GM23338 (cell line): ENCODE data around the gene PDSS2. TPM values are rescaled to one million over a fixed set of nuclear protein-coding genes. Genes with fewer than 3 reads are reported as not detected.
"Not testable (repeated sequence)": the region's sequence is repeated elsewhere in the genome, so short reads cannot be mapped to it uniquely, and the experiment has no call there.

ENCODE experiments used
- ATAC-seq: fragments of 200-7000 bp; cut with Tn5 transposase; 3 replicates; pipeline ENCODE4 v1.9.1; 2020
- DNase-seq: peaks from one replicate; pipeline ENCODE4 v3.0.0-alpha.2; 2015; ENCODE audit warnings: low spot score
- H2AFZ ChIP-seq: fragments of 200-600 bp; sonication (generic); 2 replicates; pipeline ENCODE4 v1.8.0; 2016; ENCODE audit warnings: antibody characterized with exemption, mild to moderate bottlenecking, moderate library complexity
- H3F3A ChIP-seq: fragments of 200-600 bp; sonication (generic); replicated peaks from 2 replicates; pipeline ENCODE4 v1.8.0; 2017; ENCODE audit warnings: antibody characterized with exemption, mixed run types, low read depth
- H3K27ac ChIP-seq: fragments of 200-600 bp; sonication (generic); 2 replicates; pipeline ENCODE4 v1.6.1; 2016; ENCODE audit warnings: low read depth
- H3K27me3 ChIP-seq: fragments of 200-600 bp; sonication (generic); 2 replicates; pipeline ENCODE4 v1.8.0; 2016; ENCODE audit warnings: mild to moderate bottlenecking, mixed run types, moderate library complexity; ENCODE audit not compliant: insufficient read depth
- H3K36me3 ChIP-seq: fragments of 200-600 bp; sonication (generic); 2 replicates; pipeline ENCODE4 v1.8.0; 2016; ENCODE audit warnings: mild to moderate bottlenecking; ENCODE audit not compliant: insufficient read depth
- H3K4me1 ChIP-seq: fragments of 200-600 bp; sonication (generic); 2 replicates; pipeline ENCODE4 v1.8.0; 2016; ENCODE audit warnings: mild to moderate bottlenecking, moderate library complexity; ENCODE audit not compliant: insufficient read depth
- H3K4me2 ChIP-seq: fragments of 200-600 bp; sonication (generic); 2 replicates; pipeline ENCODE4 v1.7.1; 2017; ENCODE audit warnings: mixed run types
- H3K4me3 ChIP-seq: fragments of 200-600 bp; sonication (generic); 2 replicates; pipeline ENCODE4 v1.6.1; 2016; ENCODE audit warnings: mixed run types
- H3K79me2 ChIP-seq: fragments of 200-600 bp; sonication (generic); replicated peaks from 2 replicates; pipeline ENCODE4 v1.8.0; 2017; ENCODE audit warnings: mild to moderate bottlenecking; ENCODE audit not compliant: insufficient read depth
- H3K9me2 ChIP-seq: fragments of 200-600 bp; sonication (generic); 2 replicates; pipeline ENCODE4 v1.8.0; 2017; ENCODE audit not compliant: insufficient read depth
- H4K20me1 ChIP-seq: fragments of 200-600 bp; sonication (generic); replicated peaks from 2 replicates; pipeline ENCODE4 v1.8.0; 2017; ENCODE audit warnings: mild to moderate bottlenecking; ENCODE audit not compliant: insufficient read depth
- H3K27ac Mint-ChIP-seq: 2 replicates; pipeline ENCODE4 v1.8.0; 2020; ENCODE audit warnings: inconsistent platforms, mild to moderate bottlenecking, moderate library complexity, mixed read lengths
- H3K27me3 Mint-ChIP-seq: 3 replicates; pipeline ENCODE4 v1.8.0; 2022; ENCODE audit warnings: low read depth, mild to moderate bottlenecking, moderate library complexity, mixed read lengths, inconsistent platforms; ENCODE audit not compliant: insufficient read depth, poor library complexity
- H3K36me3 Mint-ChIP-seq: 3 replicates; pipeline ENCODE4 v1.8.0; 2021; ENCODE audit warnings: low read depth, mild to moderate bottlenecking, inconsistent platforms, moderate library complexity, mixed read lengths
- H3K4me1 Mint-ChIP-seq: 3 replicates; pipeline ENCODE4 v1.8.0; 2020; ENCODE audit warnings: mild to moderate bottlenecking, inconsistent platforms, mixed read lengths
- H3K4me3 Mint-ChIP-seq: 3 replicates; pipeline ENCODE4 v1.8.0; 2021; ENCODE audit warnings: moderate library complexity, mild to moderate bottlenecking, inconsistent platforms, mixed read lengths
- H3K9me3 Mint-ChIP-seq: 3 replicates; pipeline ENCODE4 v1.8.0; 2020; ENCODE audit warnings: moderate library complexity, mild to moderate bottlenecking, inconsistent platforms, mixed read lengths
- CREB1 ChIP-seq: fragments of 250-450 bp; sonication (Bioruptor Pico); IDR thresholded peaks from 2 replicates; pipeline ENCODE4 v1.5.0; 2020; ENCODE audit warnings: low read depth, mild to moderate bottlenecking, moderate library complexity
- CTCF ChIP-seq, 2 experiments: fragments of 200-600 bp in 1 of 2; sonication (generic) in 1 of 2; conservative IDR thresholded peaks; 2 replicates each; pipeline versions ENCODE4 v1.5.1 to v1.6.1; 2016 to 2017; ENCODE audit warnings: antibody characterized with exemption in 2 of 2, low read depth in 2 of 2, mild to moderate bottlenecking in 2 of 2, moderate library complexity in 1 of 2
- EZH2 ChIP-seq: fragments of 200-600 bp; sonication (generic); IDR thresholded peaks from one replicate; pipeline ENCODE4 v1.8.0; 2017; ENCODE audit warnings: antibody characterized with exemption, mild to moderate bottlenecking, low read depth; ENCODE audit not compliant: unreplicated experiment
- EZH2phosphoT487 ChIP-seq: fragments of 200-600 bp; sonication (generic); IDR thresholded peaks from one replicate; pipeline ENCODE4 v1.8.1; 2018; ENCODE audit warnings: antibody characterized with exemption; ENCODE audit not compliant: unreplicated experiment
- JUNB ChIP-seq: IDR thresholded peaks from one replicate; pipeline ENCODE4 v1.6.1; 2016; ENCODE audit warnings: antibody characterized with exemption; ENCODE audit not compliant: unreplicated experiment
- POLR2AphosphoS5 ChIP-seq: IDR thresholded peaks from 2 replicates; pipeline ENCODE4 v1.6.1; 2016; ENCODE audit warnings: antibody characterized with exemption, low read depth
- STAT1 ChIP-seq: IDR thresholded peaks from one replicate; pipeline ENCODE4 v1.6.1; 2016; ENCODE audit warnings: antibody characterized with exemption; ENCODE audit not compliant: unreplicated experiment
- ZNF114 ChIP-seq: fragments of 250-450 bp; sonication (Bioruptor Pico); IDR thresholded peaks from 2 replicates; pipeline ENCODE4 v1.5.0; 2020; ENCODE audit warnings: mild to moderate bottlenecking, moderate library complexity
- polyA plus RNA-seq: library from polyadenylated mRNA; unstranded; fragments of >200 nt; fragmentation: Nextera tagmentation; extraction: Ambion mirVana; gene quantifications from 2 replicates; pipeline ENCODE4 v1.2.1, GENCODE V29; 2016
- total RNA-seq: library from RNA; depleted of rRNA; stranded (reverse); fragments of >200 nt; shearing (Covaris generic); gene quantifications from 2 replicates; pipeline ENCODE4 v1.2.3, GENCODE V29; 2014
- TF ChIP-seq, protein P1 (sequence below): IDR thresholded peaks from one replicate; pipeline ENCODE4 v1.6.1; 2018; ENCODE audit warnings: antibody characterized with exemption; ENCODE audit not compliant: unreplicated experiment
- TF ChIP-seq, protein P2 (sequence below): fragments of 250-450 bp; sonication (Bioruptor Pico); IDR thresholded peaks from 2 replicates; pipeline ENCODE4 v1.5.0; 2020; ENCODE audit warnings: mild to moderate bottlenecking, moderate library complexity

The PDSS2 gene
- total and polyA plus RNA-seq, 2 experiments from 2014 or later: 7.3 to 16.7 TPM

GRCh38 chr6:107196152-107196551 lies 263.2 kb downstream of the PDSS2 start:
- DNase-seq (no peak), ATAC-seq (no peak)
- Mint-ChIP-seq H3K9me3 (no peaks in the 10 kb centered on the region), H3K4me3 (no peak overlapping the region), H3K4me1 (no peaks in the 10 kb centered on the region), H3K27ac (no peak overlapping the region), H3K36me3 (no peaks in the 10 kb centered on the region), H3K27me3 (peaks cover 2% of the 10 kb centered on the region)
- Histone ChIP-seq H2AFZ (no peak overlapping the region), H3F3A (no peaks in the 10 kb centered on the region), H3K4me1 (no peaks in the 10 kb centered on the region), H3K4me2 (no peak overlapping the region), H3K79me2 (no peaks in the 10 kb centered on the region), H3K27ac (no peak overlapping the region), H3K9me2 (no peaks in the 10 kb centered on the region), H3K36me3 (no peaks in the 10 kb centered on the region), H3K4me3 (no peak overlapping the region), H4K20me1 (no peaks in the 10 kb centered on the region; the same call in 1 of the 2 replicates), H3K27me3 (no peaks in the 10 kb centered on the region)
- TF ChIP-seq CTCF (conservative IDR thresholded peaks at IDR 0.05; ENCODE audit: low read depth in 2 of 2) (no peak), EZH2phosphoT487 (no peak), CREB1 (CRISPR knock-in tag) (no peak), STAT1 (no peak), JUNB (no peak), POLR2AphosphoS5 (no peak), EZH2 (no peak), ZNF114 (CRISPR knock-in tag) (no peak)
- TF ChIP-seq, protein P1, sequence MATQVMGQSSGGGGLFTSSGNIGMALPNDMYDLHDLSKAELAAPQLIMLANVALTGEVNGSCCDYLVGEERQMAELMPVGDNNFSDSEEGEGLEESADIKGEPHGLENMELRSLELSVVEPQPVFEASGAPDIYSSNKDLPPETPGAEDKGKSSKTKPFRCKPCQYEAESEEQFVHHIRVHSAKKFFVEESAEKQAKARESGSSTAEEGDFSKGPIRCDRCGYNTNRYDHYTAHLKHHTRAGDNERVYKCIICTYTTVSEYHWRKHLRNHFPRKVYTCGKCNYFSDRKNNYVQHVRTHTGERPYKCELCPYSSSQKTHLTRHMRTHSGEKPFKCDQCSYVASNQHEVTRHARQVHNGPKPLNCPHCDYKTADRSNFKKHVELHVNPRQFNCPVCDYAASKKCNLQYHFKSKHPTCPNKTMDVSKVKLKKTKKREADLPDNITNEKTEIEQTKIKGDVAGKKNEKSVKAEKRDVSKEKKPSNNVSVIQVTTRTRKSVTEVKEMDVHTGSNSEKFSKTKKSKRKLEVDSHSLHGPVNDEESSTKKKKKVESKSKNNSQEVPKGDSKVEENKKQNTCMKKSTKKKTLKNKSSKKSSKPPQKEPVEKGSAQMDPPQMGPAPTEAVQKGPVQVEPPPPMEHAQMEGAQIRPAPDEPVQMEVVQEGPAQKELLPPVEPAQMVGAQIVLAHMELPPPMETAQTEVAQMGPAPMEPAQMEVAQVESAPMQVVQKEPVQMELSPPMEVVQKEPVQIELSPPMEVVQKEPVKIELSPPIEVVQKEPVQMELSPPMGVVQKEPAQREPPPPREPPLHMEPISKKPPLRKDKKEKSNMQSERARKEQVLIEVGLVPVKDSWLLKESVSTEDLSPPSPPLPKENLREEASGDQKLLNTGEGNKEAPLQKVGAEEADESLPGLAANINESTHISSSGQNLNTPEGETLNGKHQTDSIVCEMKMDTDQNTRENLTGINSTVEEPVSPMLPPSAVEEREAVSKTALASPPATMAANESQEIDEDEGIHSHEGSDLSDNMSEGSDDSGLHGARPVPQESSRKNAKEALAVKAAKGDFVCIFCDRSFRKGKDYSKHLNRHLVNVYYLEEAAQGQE: no peak
- TF ChIP-seq, protein P2, sequence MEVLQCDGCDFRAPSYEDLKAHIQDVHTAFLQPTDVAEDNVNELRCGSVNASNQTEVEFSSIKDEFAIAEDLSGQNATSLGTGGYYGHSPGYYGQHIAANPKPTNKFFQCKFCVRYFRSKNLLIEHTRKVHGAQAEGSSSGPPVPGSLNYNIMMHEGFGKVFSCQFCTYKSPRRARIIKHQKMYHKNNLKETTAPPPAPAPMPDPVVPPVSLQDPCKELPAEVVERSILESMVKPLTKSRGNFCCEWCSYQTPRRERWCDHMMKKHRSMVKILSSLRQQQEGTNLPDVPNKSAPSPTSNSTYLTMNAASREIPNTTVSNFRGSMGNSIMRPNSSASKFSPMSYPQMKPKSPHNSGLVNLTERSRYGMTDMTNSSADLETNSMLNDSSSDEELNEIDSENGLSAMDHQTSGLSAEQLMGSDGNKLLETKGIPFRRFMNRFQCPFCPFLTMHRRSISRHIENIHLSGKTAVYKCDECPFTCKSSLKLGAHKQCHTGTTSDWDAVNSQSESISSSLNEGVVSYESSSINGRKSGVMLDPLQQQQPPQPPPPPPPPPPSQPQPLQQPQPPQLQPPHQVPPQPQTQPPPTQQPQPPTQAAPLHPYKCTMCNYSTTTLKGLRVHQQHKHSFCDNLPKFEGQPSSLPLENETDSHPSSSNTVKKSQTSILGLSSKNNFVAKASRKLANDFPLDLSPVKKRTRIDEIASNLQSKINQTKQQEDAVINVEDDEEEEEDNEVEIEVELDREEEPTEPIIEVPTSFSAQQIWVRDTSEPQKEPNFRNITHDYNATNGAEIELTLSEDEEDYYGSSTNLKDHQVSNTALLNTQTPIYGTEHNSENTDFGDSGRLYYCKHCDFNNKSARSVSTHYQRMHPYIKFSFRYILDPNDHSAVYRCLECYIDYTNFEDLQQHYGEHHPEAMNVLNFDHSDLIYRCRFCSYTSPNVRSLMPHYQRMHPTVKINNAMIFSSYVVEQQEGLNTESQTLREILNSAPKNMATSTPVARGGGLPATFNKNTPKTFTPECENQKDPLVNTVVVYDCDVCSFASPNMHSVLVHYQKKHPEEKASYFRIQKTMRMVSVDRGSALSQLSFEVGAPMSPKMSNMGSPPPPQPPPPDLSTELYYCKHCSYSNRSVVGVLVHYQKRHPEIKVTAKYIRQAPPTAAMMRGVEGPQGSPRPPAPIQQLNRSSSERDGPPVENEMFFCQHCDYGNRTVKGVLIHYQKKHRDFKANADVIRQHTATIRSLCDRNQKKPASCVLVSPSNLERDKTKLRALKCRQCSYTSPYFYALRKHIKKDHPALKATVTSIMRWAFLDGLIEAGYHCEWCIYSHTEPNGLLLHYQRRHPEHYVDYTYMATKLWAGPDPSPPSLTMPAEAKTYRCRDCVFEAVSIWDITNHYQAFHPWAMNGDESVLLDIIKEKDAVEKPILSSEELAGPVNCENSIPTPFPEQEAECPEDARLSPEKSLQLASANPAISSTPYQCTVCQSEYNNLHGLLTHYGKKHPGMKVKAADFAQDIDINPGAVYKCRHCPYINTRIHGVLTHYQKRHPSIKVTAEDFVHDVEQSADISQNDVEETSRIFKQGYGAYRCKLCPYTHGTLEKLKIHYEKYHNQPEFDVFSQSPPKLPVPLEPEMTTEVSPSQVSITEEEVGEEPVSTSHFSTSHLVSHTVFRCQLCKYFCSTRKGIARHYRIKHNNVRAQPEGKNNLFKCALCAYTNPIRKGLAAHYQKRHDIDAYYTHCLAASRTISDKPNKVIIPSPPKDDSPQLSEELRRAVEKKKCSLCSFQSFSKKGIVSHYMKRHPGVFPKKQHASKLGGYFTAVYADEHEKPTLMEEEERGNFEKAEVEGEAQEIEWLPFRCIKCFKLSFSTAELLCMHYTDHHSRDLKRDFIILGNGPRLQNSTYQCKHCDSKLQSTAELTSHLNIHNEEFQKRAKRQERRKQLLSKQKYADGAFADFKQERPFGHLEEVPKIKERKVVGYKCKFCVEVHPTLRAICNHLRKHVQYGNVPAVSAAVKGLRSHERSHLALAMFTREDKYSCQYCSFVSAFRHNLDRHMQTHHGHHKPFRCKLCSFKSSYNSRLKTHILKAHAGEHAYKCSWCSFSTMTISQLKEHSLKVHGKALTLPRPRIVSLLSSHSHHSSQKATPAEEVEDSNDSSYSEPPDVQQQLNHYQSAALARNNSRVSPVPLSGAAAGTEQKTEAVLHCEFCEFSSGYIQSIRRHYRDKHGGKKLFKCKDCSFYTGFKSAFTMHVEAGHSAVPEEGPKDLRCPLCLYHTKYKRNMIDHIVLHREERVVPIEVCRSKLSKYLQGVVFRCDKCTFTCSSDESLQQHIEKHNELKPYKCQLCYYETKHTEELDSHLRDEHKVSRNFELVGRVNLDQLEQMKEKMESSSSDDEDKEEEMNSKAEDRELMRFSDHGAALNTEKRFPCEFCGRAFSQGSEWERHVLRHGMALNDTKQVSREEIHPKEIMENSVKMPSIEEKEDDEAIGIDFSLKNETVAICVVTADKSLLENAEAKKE: no peak

DNA sequence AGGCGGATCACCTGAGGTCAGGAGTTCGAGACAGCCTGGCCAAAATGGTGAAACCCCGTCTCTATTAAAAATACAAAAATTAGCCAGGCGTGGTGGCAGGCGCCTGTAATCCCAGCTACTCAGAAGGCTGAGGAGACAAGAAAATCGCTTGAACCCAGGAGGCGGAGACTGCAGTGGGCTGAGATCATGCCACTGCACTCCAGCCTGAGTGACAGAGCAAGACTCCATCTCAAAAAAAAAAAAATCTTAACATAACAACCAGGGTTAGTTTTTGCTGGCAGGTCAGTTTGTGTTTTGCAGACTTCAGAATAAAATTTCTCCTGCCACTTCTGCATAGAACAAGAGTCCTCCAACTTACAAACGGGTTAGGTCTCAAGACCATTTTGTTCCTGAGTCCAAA lies 264.6 kb downstream of the PDSS2 start:
- H3F3A ChIP-seq, DNase-seq, H3K36me3 ChIP-seq, H3K27me3 Mint-ChIP-seq, H3K9me3 Mint-ChIP-seq, H2AFZ ChIP-seq, H3K4me1 ChIP-seq, H3K4me3 ChIP-seq, ATAC-seq, H3K9me2 ChIP-seq, H4K20me1 ChIP-seq, H3K27ac Mint-ChIP-seq, H3K79me2 ChIP-seq, H3K27ac ChIP-seq, H3K36me3 Mint-ChIP-seq, H3K4me3 Mint-ChIP-seq, H3K4me2 ChIP-seq, H3K27me3 ChIP-seq, H3K4me1 Mint-ChIP-seq: not testable (repeated sequence)
